Naive thymus-derived CD4-positive, alpha-beta T cell (primary cell): ENCODE measurements around the gene MAD2L1BP. TPM values are rescaled to one million over a fixed set of nuclear protein-coding genes. Genes with fewer than 3 reads are reported as not detected.

ENCODE experiments used
- ATAC-seq: fragments of 150-1000 bp; cut with Tn5 transposase; 2 replicates; pipeline ENCODE4 v1.10.0; 2021; ENCODE audit warnings: mild to moderate bottlenecking, moderate library complexity
- CTCF ChIA-PET: fragments of 350-600 bp; sonication (Branson Sonifier 250); formaldehyde crosslinking; loops from one replicate; lab custom pipeline; 2021; ENCODE audit warnings: antibody characterized with exemption; lab: Charles Lee
- POLR2A ChIA-PET: fragments of 350-600 bp; sonication (Branson Sonifier 250); formaldehyde crosslinking; loops from one replicate; lab custom pipeline; 2021; ENCODE audit warnings: antibody characterized with exemption, inconsistent platforms; lab: Charles Lee
- DNase-seq, 9 donors: peaks; one replicate each; pipeline versions ENCODE4 v3.0.0 to v3.0.0-alpha.2; 2020 to 2022; ENCODE audit warnings: mixed read lengths in 1 of 9
- H3K27ac ChIP-seq: one replicate; pipeline ENCODE4 v1.7.0; 2013; ENCODE audit warnings: mild to moderate bottlenecking, low read depth, low read length, moderate library complexity
- H3K27me3 ChIP-seq, 2 donors: one replicate each; pipeline ENCODE4 v1.7.0; 2013; ENCODE audit warnings: low read length in 2 of 2, mild to moderate bottlenecking in 2 of 2, moderate library complexity in 2 of 2; ENCODE audit not compliant: control insufficient read depth in 2 of 2, insufficient read depth in 2 of 2
- H3K36me3 ChIP-seq, 3 experiments: 1 replicate in 2 of 3; 2 replicates in 1 of 3; pipeline ENCODE4 v1.7.0; 2013; ENCODE audit warnings: low read length in 3 of 3, mild to moderate bottlenecking in 3 of 3, moderate library complexity in 1 of 3; ENCODE audit not compliant: insufficient read depth in 3 of 3, control insufficient read depth in 2 of 3
- H3K4me1 ChIP-seq, 2 donors: one replicate each; pipeline ENCODE4 v1.7.0; 2013; ENCODE audit warnings: low read length in 2 of 2, mild to moderate bottlenecking in 2 of 2, moderate library complexity in 1 of 2; ENCODE audit not compliant: control insufficient read depth in 2 of 2, insufficient read depth in 2 of 2
- H3K4me3 ChIP-seq: 2 replicates; pipeline ENCODE4 v1.7.0; 2013; ENCODE audit warnings: mild to moderate bottlenecking, low read length
- H3K9me3 ChIP-seq, 3 experiments: 1 replicate in 2 of 3; 2 replicates in 1 of 3; pipeline ENCODE4 v1.7.0; 2013; ENCODE audit warnings: low read length in 3 of 3; ENCODE audit not compliant: control insufficient read depth in 2 of 3
- H3K27ac Mint-ChIP-seq, 9 donors: one replicate each; pipeline ENCODE4 v1.8.0; 2020 to 2022; ENCODE audit warnings: mixed read lengths in 9 of 9, mild to moderate bottlenecking in 8 of 9, moderate library complexity in 5 of 9, inconsistent platforms in 2 of 9
- H3K27me3 Mint-ChIP-seq, 5 donors: one replicate each; pipeline ENCODE4 v1.8.0; 2021 to 2022; ENCODE audit warnings: mixed read lengths in 5 of 5, mild to moderate bottlenecking in 1 of 5
- H3K36me3 Mint-ChIP-seq, 5 donors: one replicate each; pipeline ENCODE4 v1.8.0; 2020 to 2022; ENCODE audit warnings: mixed read lengths in 5 of 5, mild to moderate bottlenecking in 3 of 5, inconsistent platforms in 1 of 5
- H3K4me1 Mint-ChIP-seq, 7 donors: one replicate each; pipeline ENCODE4 v1.8.0; 2020 to 2022; ENCODE audit warnings: mixed read lengths in 7 of 7, mild to moderate bottlenecking in 3 of 7, inconsistent platforms in 1 of 7
- H3K4me3 Mint-ChIP-seq, 10 donors: one replicate each; pipeline ENCODE4 v1.8.0; 2020 to 2022; ENCODE audit warnings: mild to moderate bottlenecking in 10 of 10, mixed read lengths in 10 of 10, moderate library complexity in 6 of 10, inconsistent platforms in 2 of 10
- H3K9me3 Mint-ChIP-seq, 11 donors: one replicate each; pipeline ENCODE4 v1.8.0; 2020 to 2022; ENCODE audit warnings: mixed read lengths in 11 of 11, mild to moderate bottlenecking in 4 of 11, inconsistent platforms in 1 of 11, moderate library complexity in 1 of 11
- intact Hi-C, 2 donors: fragments of 100-400 bp; cut with micrococcal nuclease; formaldehyde crosslinking; loops; one replicate each; pipeline ENCODE4 v1.15.1; 2023
- polyA plus RNA-seq, 2 donors: library from polyadenylated mRNA; unstranded; fragments of 300-500 nt; fragmentation: Illumina TruSeq; gene quantifications; one replicate each; pipeline ENCODE4 v1.2.3, GENCODE V29; 2021
- total RNA-seq, 6 experiments: library from RNA in 5 of 6; stranded (reverse) in 5 of 6; gene quantifications; 1 replicate in 5 of 6; 2 replicates in 1 of 6; pipeline ENCODE4 v1.2.3 and lab custom pipeline; 2021 to 2026

Gene MAD2L1BP
- total and polyA plus RNA-seq, 7 experiments from 2014 or later = 14.9 to 44.5 (median 28.0) TPM

DNA sequence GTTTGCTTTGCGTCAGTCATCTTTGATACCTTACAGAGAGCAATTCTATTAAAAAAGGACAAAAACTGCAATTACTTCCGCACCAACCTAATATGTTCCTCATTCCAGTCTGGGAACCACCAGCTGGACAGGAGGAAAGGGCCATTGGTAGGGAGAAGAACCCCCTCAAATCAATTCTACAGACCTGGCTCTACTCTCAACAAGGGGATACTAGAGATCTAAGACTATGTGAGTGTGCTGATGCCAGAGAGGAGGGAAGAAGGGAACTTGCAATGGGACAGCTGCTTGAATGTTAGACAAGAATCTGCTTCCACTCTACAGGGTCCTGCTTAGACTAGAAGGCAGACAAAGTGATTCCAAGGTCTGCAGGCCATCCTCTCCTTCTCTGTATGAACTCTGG is 38.7 kb downstream of the MAD2L1BP start:
- Histone ChIP-seq H3K4me1 (no peaks in the 10 kb centered on the region), H3K36me3 (peaks cover 0 to 93% (median 9%) of the 10 kb centered on the region in 3 experiments), H3K27me3 (no peaks in the 10 kb centered on the region), H3K9me3 (no peaks in the 10 kb centered on the region), H3K27ac (no peak overlapping the region), H3K4me3 (no peak overlapping the region)
- Mint-ChIP-seq H3K27ac (peak overlapping the region in 1 of 9 donors; percentile 68), H3K4me1 (peaks cover 0 to 16% (median 0%) of the 10 kb centered on the region in 7 donors), H3K4me3 (no peak overlapping the region), H3K27me3 (no peaks in the 10 kb centered on the region), H3K9me3 (no peaks in the 10 kb centered on the region), H3K36me3 (peaks cover 0 to 34% (median 4%) of the 10 kb centered on the region in 5 donors)
- no peak for ATAC-seq
- intact Hi-C loops = no loop called here
- no peak for DNase-seq
- CTCF ChIA-PET = interaction anchor here (1.0 kb wide), 1 partner anchor 21 kb away, joined by 3 read pairs; no protein-coding TSS in a partner anchor
- POLR2A ChIA-PET = no interaction called here

DNA sequence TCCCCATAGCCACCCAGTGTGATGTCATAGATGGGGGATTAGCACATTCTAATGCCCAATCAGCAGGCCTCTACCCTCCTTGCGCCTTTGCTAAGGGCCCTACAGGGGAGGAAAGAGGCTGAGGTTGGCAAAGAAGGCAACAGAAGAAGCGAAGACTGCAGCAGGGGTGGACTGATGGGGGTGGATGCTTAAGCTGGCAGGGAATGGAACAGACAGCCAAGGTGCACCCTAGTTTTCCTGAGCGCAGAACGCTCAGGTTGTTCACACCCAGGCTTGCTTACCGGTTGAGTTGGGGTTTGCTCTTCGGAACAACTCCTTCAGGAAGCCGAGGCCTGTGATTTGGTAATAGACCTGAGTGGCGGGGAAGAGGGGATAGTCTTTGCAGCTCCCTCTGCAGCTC is 39.3 kb downstream of the MAD2L1BP start:
- Mint-ChIP-seq H3K4me1 (peaks cover 0 to 11% (median 0%) of the 10 kb centered on the region in 7 donors), H3K27ac (peak overlapping the region in 1 of 9 donors; percentile 28), H3K36me3 (peaks cover 0 to 34% (median 4%) of the 10 kb centered on the region in 5 donors), H3K9me3 (no peaks in the 10 kb centered on the region), H3K4me3 (no peak overlapping the region), H3K27me3 (no peaks in the 10 kb centered on the region)
- Histone ChIP-seq H3K4me3 (no peak overlapping the region), H3K4me1 (no peaks in the 10 kb centered on the region), H3K27me3 (no peaks in the 10 kb centered on the region), H3K27ac (no peak overlapping the region), H3K9me3 (no peaks in the 10 kb centered on the region), H3K36me3 (peaks cover 0 to 96% (median 9%) of the 10 kb centered on the region in 3 experiments)
- DNase-seq (no peak), ATAC-seq (no peak)
- CTCF ChIA-PET = interaction anchor here (1.0 kb wide), 1 partner anchor 20 kb away, joined by 3 read pairs; no protein-coding TSS in a partner anchor
- intact Hi-C loops = no loop called here
- POLR2A ChIA-PET = no interaction called here

DNA sequence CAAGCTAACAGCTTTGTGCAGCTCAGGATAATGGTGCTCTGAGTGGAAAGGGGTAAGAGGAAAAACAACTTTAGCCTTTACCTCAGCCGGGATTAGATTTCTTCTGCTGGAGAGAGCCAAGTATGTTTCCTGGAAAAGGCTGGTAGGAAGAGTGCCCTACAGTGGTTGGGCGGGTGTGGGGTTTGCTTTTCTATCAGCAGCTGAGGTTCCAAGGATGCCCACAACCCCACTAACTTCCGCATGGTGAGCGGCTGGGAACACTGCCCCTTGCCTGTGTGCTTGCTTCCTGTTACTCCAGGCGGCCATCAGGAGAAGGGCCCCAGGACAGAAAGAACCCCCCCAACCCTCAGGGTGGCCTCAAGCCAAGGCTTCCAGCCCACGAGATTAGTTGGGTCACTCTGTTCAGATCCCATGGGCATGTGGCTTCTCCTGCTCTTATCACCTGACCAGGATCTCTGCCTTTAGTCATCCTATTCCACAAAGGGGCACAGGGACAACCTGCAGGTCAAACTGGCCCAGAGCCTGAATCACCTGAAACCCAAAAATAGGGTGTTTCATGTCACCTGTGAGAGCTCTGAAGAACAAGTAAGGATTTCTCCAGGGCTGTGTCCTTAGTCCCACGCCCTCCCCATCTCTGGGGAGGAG is 41.4 kb downstream of the MAD2L1BP start:
- Mint-ChIP-seq H3K27ac (no peak overlapping the region), H3K27me3 (no peaks in the 10 kb centered on the region), H3K9me3 (no peaks in the 10 kb centered on the region), H3K36me3 (peaks cover 0 to 35% (median 4%) of the 10 kb centered on the region in 5 donors), H3K4me3 (no peak overlapping the region), H3K4me1 (peaks cover 0 to 7% (median 6%) of the 10 kb centered on the region in 7 donors)
- ChIA-PET POLR2A (no interaction called here), CTCF (no interaction called here)
- Histone ChIP-seq H3K4me3 (no peak overlapping the region), H3K4me1 (no peaks in the 10 kb centered on the region), H3K9me3 (no peaks in the 10 kb centered on the region), H3K27ac (no peak overlapping the region), H3K27me3 (no peaks in the 10 kb centered on the region), H3K36me3 (peaks cover 0 to 96% (median 9%) of the 10 kb centered on the region in 3 experiments)
- intact Hi-C loops = no loop called here
- DNase-seq (no peak), ATAC-seq (no peak)

DNA sequence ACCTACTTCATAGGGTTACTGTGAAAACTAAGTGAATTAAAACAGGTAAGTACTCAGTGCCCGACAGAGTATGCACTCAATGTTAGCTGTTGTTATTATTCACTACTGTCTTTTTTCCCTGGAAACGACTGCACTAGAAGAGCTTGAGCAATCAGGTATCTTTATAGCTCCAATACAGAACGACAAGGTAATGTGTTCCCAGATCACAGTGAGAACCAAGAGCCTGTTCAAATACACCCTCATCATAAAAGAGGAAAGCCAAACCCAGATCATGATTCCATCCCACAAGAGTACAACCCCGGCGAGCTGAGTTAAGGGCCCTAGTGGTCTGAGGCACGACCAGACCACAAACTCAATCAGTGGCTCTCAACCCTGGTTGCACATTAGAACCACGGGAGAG is 42.1 kb downstream of the MAD2L1BP start:
- DNase-seq = no peak
- H3K4me3 Mint-ChIP-seq = no peak overlapping the region
- H3K9me3 Mint-ChIP-seq = no peaks in the 10 kb centered on the region
- H3K36me3 Mint-ChIP-seq = peaks cover 0 to 39% (median 4%) of the 10 kb centered on the region in 5 donors
- no peak overlapping the region for H3K27ac Mint-ChIP-seq
- H3K4me1 Mint-ChIP-seq = peaks cover 3 to 11% (median 10%) of the 10 kb centered on the region in 7 donors
- intact Hi-C loops = no loop called here
- Histone ChIP-seq H3K4me1 (no peaks in the 10 kb centered on the region), H3K27me3 (no peaks in the 10 kb centered on the region), H3K36me3 (peaks cover 0 to 99% (median 9%) of the 10 kb centered on the region in 3 experiments), H3K27ac (no peak overlapping the region), H3K4me3 (no peak overlapping the region), H3K9me3 (no peaks in the 10 kb centered on the region)
- H3K27me3 Mint-ChIP-seq = no peaks in the 10 kb centered on the region
- ChIA-PET CTCF (no interaction called here), POLR2A (no interaction called here)
- ATAC-seq = no peak

DNA sequence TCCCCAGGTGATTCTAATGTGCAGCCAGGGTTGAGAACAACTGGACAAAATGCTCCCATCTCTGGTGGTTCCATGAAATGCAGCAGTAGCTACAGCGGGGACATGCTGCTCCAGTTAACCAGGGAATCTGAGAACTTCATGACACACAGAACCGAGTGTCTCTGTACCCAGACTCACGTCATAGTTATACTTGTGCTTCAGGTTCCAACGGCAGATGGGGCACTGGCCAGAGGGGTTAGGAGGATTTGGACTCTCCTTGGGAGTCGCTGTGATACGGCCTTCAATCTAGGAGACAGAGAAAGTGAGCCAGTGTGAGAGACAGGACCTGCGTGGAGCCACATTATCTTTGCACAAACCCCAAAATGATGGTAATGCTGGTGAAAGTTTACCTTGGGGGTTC is 42.7 kb downstream of the MAD2L1BP start:
- peaks cover 0 to 96% (median 9%) of the 10 kb centered on the region in 3 experiments for H3K36me3 ChIP-seq
- peaks cover 0 to 35% (median 4%) of the 10 kb centered on the region in 5 donors for H3K36me3 Mint-ChIP-seq
- H3K27me3 Mint-ChIP-seq = no peaks in the 10 kb centered on the region
- peaks cover 8 to 17% (median 15%) of the 10 kb centered on the region in 7 donors for H3K4me1 Mint-ChIP-seq
- intact Hi-C loops = no loop called here
- no peaks in the 10 kb centered on the region for H3K27me3 ChIP-seq
- no peaks in the 10 kb centered on the region for H3K9me3 Mint-ChIP-seq
- H3K4me1 ChIP-seq = peaks cover 0 to 4% of the 10 kb centered on the region in 2 donors
- POLR2A ChIA-PET = no interaction called here
- H3K27ac Mint-ChIP-seq = peak overlapping the region in 1 of 9 donors; percentile 78
- CTCF ChIA-PET = interaction anchor here (0.6 kb wide), 1 partner anchor 201 kb away, joined by 3 read pairs; no protein-coding TSS in a partner anchor
- DNase-seq (no peak), ATAC-seq (no peak)
- H3K4me3 Mint-ChIP-seq = no peak overlapping the region
- H3K27ac ChIP-seq = no peak overlapping the region
- no peaks in the 10 kb centered on the region for H3K9me3 ChIP-seq
- H3K4me3 ChIP-seq = no peak overlapping the region

DNA sequence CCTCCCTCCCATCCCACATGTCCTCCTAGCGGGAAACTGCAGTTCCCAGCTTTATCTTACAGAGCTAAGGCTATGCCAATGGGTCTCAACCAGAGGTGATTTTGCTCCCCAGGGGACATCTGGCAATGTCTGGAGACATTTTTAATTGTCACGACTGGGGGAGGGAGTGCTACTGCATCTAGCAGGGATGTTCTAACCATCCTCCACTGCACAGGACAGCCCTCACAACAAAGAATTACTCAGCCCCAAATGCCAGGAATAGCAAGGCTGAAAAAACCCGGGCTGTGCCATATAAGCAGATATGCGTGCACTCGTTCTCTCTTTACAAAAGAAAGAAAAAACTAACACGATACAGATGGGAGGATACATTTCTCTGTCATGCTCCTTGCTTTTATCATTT is 43.4 kb downstream of the MAD2L1BP start:
- H3K27ac Mint-ChIP-seq = peak overlapping the region in 2 of 9 donors; percentile 41 to 52
- peaks cover 0 to 35% (median 4%) of the 10 kb centered on the region in 5 donors for H3K36me3 Mint-ChIP-seq
- H3K4me1 ChIP-seq = peaks cover 0 to 4% of the 10 kb centered on the region in 2 donors
- intact Hi-C loops = no loop called here
- H3K4me3 ChIP-seq = no peak overlapping the region
- CTCF ChIA-PET = no interaction called here
- no peaks in the 10 kb centered on the region for H3K9me3 Mint-ChIP-seq
- H3K27me3 Mint-ChIP-seq = no peaks in the 10 kb centered on the region
- H3K4me3 Mint-ChIP-seq = no peak overlapping the region
- H3K9me3 ChIP-seq = no peaks in the 10 kb centered on the region
- ATAC-seq (no peak), DNase-seq (no peak)
- H3K4me1 Mint-ChIP-seq = peaks cover 12 to 24% (median 20%) of the 10 kb centered on the region in 7 donors
- H3K36me3 ChIP-seq = peaks cover 0 to 96% (median 9%) of the 10 kb centered on the region in 3 experiments
- POLR2A ChIA-PET = no interaction called here
- H3K27ac ChIP-seq = no peak overlapping the region
- H3K27me3 ChIP-seq = no peaks in the 10 kb centered on the region
